GM19452 (cell line): ENCODE data around the gene CHMP5.

Experiments used
- ATAC-seq: cut with Tn5 transposase; IDR thresholded peaks from one replicate; pipeline ENCODE4 v1.9.1; 2021; ENCODE audit not compliant: unreplicated experiment

The CHMP5 gene

GRCh38 chr9:33273266-33273971 is 8.6 kb downstream of the CHMP5 start:
- no peak for ATAC-seq

GRCh38 chr9:33273972-33274328 is 9.1 kb downstream of the CHMP5 start:
- no peak for ATAC-seq

GRCh38 chr9:33277484-33277883 is 12.6 kb downstream of the CHMP5 start:
- ATAC-seq = no peak

GRCh38 chr9:33285502-33285901 is 20.7 kb downstream of the CHMP5 start:
- ATAC-seq = no peak

GRCh38 chr9:33287087-33287490 is 22.2 kb downstream of the CHMP5 start:
- no peak for ATAC-seq

- no peak for ATAC-seq
Measured at GRCh38 chr9:33288235-33288634, 23.4 kb downstream of the CHMP5 start.

GRCh38 chr9:33288828-33289483 is 24.1 kb downstream of the CHMP5 start:
- ATAC-seq = no peak

- no peak for ATAC-seq
Measured at GRCh38 chr9:33289496-33289895, 24.6 kb downstream of the CHMP5 start.

GRCh38 chr9:33289936-33290246 is 25.0 kb downstream of the CHMP5 start:
- ATAC-seq = no peak

- ATAC-seq = peak; percentile 88
Measured at GRCh38 chr9:33290247-33291030, 25.6 kb downstream of the CHMP5 start, which contains the start of gene NFX1. NFX1 (plus strand) TSS chr9:33290516; CDS start chr9:33290573, 57 bp downstream.

GRCh38 chr9:33291031-33291397 is 26.2 kb downstream of the CHMP5 start:
- no peak for ATAC-seq

- no peak for ATAC-seq
Measured at GRCh38 chr9:33291901-33292300, 27.1 kb downstream of the CHMP5 start.

- no peak for ATAC-seq
Measured at GRCh38 chr9:33293782-33294181, 28.9 kb downstream of the CHMP5 start.

- ATAC-seq = no peak
Measured at GRCh38 chr9:33294670-33295432, 30.0 kb downstream of the CHMP5 start.

- peak; percentile 37 for ATAC-seq
Measured at GRCh38 chr9:33295571-33295970, 30.7 kb downstream of the CHMP5 start.

GRCh38 chr9:33297432-33297831 is 32.6 kb downstream of the CHMP5 start:
- ATAC-seq = peak; percentile 87

- no peak for ATAC-seq
Measured at GRCh38 chr9:33300546-33300945, 35.7 kb downstream of the CHMP5 start.

GRCh38 chr9:33304362-33304761 is 39.5 kb downstream of the CHMP5 start:
- no peak for ATAC-seq

- ATAC-seq = no peak
Measured at GRCh38 chr9:33306037-33306436, 41.2 kb downstream of the CHMP5 start.

- no peak for ATAC-seq
Measured at GRCh38 chr9:33307067-33307466, 42.2 kb downstream of the CHMP5 start.

GRCh38 chr9:33309903-33310302 is 45.1 kb downstream of the CHMP5 start:
- no peak for ATAC-seq
